Measurements from ENCODE around the gene ZSCAN2.
"Not testable (repeated sequence)": the region's sequence is repeated elsewhere in the genome, so short reads cannot be mapped to it uniquely, and the experiment has no call there.

The ZSCAN2 gene

DNA sequence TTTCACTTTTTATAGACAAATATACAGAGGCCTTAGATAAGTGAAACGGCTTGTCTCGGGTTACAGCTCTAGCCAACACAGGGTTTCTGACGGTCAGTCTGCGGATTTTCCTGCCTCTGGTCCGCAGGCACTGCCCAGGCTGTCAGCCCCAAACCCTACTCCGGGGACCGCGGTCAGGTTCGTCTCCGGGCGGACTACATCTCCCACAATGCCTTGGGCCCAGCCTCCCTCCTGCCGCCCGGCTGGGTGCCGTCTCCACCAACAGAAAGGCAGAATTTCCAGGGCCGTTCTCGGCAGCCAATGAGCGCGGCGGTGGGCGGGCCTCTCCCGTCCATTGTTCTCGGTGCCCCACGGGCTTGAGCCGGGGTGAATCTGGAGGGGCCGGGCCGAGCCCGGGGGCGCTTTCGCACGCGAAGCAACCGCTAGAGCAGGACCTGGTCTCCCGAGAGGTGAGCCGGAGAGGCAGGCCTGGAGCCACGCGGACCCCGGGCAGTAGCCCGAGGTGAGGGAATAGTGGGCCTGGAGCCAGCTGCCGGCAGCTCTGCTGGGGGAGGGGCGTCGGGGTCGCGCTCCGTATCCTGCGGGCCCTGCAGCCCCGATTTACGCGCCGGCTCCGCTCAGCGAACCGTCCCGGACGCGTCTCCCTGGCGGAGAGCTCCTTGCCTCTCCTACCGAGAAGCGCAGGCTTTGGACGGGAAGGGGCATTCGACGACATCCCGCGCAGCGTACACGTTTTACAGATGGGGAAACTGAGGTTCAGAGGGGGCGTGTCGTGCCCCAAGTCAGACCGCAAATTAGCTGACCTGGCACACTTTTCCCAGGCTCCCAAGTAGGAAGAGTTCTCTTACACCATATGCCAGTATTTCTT, at the start of gene ZSCAN2:
TSS of gene ZSCAN2 (plus strand) at position 323 of the 868 bp plus-strand sequence. CDS start 2,919 bp downstream, outside the sequence.
- peak; percentile 55 for DNase-seq (ENCODE audit: low read depth, low spot score)
- H3K27ac ChIP-seq: no peak within 1 kb of the TSS

DNA sequence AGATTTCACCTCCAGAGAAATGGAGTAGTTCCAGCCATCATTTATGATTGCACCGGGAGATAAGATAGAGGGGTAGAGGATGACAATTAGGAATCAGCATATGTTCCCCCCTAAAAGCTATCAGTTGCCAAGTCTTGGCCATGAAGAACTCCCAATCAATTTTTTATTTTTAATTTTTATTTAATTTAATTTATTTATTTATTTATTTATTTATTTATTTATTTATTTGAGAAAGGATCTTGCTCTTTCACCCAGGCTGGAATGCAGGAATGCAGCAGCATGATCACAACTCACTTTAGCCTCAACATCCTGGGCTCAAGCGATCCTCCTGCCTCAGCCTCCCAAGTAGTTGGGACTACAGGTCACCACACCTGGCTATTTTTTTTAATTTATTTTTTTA, 49.2 kb upstream of the ZSCAN2 start:
- not testable (repeated sequence) for DNase-seq (ENCODE audit: low read depth, low spot score); H3K27ac ChIP-seq

DNA sequence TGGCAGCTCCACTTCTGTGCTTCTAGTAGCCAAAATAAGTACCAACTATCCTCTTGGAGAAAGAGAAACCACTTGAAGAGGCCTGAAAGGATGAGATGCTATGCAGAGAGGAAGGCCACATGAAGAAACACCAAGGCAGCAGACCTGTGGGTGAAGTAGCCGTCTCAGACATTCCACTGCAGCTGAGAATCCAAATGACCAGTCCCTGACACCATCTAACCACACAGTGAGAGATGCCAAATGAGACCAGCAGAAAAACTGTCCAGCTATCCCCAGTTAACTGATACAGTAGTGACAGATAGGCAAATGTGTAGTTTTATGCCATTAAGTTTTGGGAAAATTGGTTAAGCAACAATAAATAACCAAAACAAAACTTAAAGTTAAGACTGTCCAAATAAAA, 47.9 kb upstream of the ZSCAN2 start:
- no peak for DNase-seq (ENCODE audit: low read depth, low spot score)
- no peak overlapping the region for H3K27ac ChIP-seq

DNA sequence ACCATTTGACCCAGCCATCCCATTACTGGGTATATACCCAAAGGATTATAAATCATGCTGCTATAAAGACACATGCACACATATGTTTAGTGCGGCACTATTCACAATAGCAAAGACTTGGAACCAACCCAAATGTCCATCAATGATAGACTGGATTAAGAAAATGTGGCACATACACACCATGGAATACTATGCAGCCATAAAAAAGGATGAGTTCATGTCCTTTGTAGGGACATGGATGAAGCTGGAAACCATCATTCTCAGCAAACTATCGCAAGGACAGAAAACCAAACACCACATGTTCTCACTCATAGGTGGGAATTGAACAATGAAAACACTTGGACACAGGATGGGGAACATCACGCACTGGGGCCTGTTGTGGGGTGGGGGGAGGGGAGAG, 44.1 kb upstream of the ZSCAN2 start:
- H3K27ac ChIP-seq; DNase-seq (ENCODE audit: low read depth, low spot score): not testable (repeated sequence)

DNA sequence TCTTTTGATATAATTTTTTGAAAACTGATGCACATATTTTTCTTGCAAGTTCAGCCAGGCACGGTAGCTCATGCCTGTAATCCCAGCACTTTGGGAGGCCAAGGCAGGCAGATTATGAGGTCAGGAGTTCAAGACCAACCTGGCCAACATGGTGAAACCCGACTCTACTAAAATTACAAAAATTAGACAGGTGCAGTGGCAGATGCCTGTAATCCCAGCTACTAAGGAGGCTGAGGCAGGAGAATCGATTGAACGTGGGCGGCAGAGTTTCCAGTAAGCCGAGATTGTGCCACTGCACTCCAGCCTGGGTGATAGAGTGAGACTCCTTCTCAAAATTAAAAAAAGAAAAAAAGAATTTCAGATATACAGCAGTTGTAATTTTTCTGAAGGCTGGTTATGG, 32.8 kb upstream of the ZSCAN2 start:
- H3K27ac ChIP-seq; DNase-seq (ENCODE audit: low read depth, low spot score): not testable (repeated sequence)

DNA sequence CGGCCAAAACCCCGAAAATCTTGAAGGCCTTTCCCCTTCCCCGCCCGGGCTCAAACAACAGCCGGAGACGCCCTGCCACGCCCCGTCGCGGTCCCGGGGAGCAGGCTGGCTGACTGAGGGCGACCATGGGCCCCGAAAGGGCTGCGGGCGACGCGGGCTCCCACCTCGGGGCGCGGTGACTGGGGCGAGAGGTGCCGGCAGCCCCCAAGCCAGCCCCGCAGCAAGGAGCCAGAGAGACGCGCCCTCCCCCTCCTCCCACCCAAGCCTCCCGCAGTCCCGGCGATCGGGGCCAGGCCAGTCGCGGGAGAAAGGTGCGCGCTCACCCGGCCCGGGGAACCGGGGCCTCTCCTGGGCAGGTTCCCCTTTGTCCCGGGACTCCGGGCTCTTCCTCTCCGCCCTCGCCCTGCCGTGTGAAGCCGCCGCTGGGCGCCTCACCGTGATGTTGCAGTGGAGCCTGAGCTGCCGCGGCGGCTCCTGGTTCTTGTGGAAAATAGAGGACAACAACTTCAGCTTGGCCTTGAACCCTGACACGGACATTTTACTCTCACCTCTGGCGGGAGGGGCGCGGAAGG, 30.6 kb upstream of the ZSCAN2 start:
- H3K27ac ChIP-seq: peak overlapping the region; percentile 87
- DNase-seq (ENCODE audit: low read depth, low spot score): no peak

DNA sequence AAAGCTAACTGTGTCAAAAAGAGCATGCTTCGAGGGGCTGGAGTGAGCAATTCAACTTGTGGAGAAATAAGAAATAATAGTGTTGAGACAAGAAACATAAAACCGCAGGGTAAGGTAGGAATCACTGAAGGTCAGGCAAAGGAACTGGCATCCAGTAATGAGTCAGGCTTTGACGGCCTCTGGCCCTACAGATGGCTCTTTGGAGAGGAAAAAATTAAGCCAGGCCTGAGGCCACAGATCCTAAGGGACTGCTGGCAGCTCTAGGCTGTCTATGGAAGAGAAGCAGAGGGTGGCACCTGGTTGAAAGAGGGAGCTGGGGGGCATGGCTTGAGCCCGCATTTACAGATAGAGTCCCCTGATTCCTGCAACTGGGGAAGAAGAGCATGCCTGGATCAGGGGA, 28.6 kb upstream of the ZSCAN2 start:
- DNase-seq (ENCODE audit: low read depth, low spot score): no peak
- H3K27ac ChIP-seq: no peak overlapping the region

DNA sequence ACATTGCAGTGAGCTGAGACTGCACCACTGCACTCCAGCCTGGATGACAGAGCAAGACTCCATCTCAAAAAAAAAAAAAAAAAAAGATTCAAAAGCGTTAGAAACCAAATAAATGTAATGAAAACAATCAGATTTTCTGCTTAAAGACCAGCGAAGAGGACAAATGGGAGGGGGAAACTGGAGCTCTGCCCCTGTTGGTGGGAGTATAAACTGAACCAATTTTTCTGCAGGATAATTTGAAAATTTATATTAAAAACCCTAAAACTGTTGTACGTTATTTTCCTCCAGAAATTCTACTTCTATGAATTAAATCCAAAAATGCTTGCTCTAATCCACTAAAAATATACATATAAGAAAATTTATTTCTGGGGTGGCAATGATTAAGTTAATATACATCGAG, 25.3 kb upstream of the ZSCAN2 start:
- no peak for DNase-seq (ENCODE audit: low read depth, low spot score)
- H3K27ac ChIP-seq: no peak overlapping the region

DNA sequence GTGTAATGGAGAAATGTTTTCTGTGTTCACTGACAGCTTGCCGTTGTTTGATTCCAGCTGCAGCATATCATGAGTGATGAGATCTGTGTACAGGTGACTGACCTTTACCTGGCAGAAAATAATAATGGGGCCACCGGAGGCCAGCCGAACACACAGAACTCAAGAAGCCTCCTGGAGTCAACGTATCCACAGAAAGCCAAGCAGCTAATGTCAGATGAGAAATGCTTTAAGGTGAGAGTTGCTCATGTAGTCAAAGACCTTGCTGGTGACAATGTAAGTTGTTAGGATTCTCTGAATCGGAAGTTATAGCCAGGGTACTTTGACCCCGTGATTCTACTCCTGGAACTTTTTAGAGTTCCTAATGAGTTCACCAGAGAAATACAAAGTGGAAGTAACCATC, 22.9 kb upstream of the ZSCAN2 start:
- H3K27ac ChIP-seq; DNase-seq (ENCODE audit: low read depth, low spot score): not testable (repeated sequence)

DNA sequence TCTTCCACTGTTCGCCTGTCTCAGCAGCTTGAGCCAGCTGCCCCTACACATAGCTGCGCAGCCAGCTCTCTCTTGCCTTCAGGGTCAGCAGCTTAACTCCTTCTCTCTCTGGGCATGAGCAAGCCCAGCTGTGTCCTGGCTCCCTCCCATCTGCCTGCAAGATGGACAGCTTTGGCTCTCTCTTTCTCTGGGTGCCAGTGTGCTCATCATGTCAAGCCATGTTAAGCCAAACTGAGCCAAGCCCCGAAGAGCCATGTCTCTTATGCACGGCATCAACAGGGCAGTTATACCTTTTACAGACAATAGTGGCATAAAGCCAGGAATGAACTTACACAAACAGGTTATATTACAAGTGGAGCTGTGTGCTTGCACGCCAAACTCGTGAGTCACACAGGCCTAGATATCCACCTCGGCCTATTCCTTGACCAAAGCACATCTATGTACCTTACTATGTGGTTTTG, 21.5 kb upstream of the ZSCAN2 start:
- peak overlapping the region; percentile 65 for H3K27ac ChIP-seq

DNA sequence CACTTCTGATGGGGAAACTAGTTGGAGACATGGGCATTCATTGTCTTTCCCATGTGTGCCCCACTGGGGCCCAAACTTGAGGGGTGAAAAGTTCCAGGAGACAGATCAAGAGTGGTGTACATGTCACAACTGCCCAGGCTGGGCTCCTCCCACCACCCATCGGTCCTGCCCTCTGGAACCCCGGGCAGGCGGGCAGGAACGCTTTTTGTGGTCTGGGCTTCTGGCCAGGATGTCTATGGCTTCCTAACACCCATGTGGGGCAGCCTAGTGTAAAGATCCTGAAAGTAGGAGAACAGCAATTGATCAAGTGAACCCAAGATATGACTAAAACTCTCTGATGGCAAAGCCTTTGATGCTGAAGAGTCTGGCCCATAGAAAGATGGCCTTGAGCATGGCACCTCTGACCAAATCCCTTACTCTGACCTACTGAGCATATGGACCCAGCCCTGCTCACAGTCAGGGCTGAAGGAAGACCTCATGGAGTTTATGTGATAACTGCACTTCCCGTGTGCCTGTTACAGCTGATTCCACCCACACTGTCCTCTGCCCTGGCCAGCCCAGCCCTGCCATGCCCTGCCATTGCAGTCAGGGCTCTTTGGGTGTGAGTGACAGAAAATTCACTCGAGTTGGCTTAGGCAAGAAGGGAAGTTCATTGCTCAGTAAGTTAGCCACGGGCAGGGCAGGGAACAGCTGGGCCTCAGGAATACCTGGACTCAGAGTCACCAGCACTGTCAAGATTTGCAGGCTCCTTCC, 19.0 kb upstream of the ZSCAN2 start:
- peak overlapping the region; percentile 82 for H3K27ac ChIP-seq
- DNase-seq (ENCODE audit: low read depth, low spot score): not testable (repeated sequence)

More for the DNA sequence above, 21.5 kb upstream of the ZSCAN2 start:
- peak; percentile 64 for DNase-seq (ENCODE audit: low read depth, low spot score)

DNA sequence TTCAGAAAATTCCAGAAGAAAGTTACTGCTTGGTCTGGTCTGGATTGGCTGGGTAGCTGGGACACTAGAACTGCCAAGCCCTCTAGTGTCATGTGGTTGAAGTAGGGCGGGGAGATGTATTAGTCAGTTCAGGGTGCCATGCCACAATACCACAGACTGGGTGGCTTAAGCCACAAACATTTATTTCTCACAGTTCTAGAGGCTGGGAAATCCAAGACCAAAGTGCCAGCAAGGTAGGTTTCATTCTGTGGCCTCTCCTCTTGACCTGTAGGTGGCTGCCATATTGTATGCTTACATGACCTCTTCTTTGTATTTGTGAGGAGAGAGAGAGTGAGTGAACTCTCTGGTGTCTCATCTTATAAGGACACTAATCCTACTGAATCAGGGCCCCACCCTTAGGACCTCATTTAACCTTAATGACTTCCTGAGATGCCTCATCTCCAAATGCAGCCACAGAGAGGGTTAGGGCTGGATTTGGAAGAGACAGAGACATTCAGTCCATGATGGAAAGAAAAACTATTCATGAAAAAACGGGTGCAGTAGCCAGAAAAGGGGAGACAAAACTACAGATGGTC, 18.1 kb upstream of the ZSCAN2 start:
- DNase-seq (ENCODE audit: low read depth, low spot score): peak; percentile 44

DNA sequence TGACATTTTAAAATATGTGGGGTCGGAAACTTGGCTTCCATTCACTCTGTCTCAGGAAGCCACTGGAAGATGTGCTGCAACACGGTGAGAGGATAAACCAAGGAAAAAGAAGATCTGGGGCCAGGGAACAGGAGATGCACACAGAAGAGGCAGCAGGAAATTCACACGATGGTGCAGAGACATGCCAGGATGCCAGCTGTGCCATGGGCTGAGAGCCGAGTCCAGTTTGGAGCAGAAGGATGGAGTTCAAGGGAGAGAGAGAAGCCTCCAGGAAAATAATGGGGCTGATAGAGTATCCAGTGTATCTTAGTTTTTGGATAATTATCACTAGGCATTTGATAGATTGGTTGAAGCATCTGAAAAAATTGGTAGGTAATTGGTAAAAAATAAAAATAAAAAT, 16.9 kb upstream of the ZSCAN2 start:
- peak overlapping the region; percentile 82 for H3K27ac ChIP-seq
- DNase-seq (ENCODE audit: low read depth, low spot score): not testable (repeated sequence)

More for the DNA sequence above, 18.1 kb upstream of the ZSCAN2 start:
- H3K27ac ChIP-seq: peak overlapping the region; percentile 82

DNA sequence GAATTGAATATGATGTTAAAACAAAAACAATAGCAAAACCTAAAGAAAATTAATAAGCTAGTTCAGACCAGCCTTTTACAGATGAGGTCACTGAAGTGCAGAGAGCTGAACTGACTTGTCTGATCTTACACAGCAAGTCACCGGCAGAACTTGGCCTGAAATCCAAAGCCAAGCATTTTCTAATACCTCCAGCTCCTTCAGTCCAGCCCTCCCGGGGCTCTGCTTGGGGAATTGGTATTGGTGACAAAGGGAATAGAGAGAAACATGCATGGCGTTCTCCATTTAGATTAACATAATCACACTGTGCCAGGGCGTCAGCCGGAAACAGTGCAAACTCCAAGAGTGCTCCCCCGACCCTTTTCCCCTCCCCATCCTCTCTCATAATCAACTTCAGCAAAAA, 14.1 kb upstream of the ZSCAN2 start:
- H3K27ac ChIP-seq: peak overlapping the region; percentile 19
- no peak for DNase-seq (ENCODE audit: low read depth, low spot score)

DNA sequence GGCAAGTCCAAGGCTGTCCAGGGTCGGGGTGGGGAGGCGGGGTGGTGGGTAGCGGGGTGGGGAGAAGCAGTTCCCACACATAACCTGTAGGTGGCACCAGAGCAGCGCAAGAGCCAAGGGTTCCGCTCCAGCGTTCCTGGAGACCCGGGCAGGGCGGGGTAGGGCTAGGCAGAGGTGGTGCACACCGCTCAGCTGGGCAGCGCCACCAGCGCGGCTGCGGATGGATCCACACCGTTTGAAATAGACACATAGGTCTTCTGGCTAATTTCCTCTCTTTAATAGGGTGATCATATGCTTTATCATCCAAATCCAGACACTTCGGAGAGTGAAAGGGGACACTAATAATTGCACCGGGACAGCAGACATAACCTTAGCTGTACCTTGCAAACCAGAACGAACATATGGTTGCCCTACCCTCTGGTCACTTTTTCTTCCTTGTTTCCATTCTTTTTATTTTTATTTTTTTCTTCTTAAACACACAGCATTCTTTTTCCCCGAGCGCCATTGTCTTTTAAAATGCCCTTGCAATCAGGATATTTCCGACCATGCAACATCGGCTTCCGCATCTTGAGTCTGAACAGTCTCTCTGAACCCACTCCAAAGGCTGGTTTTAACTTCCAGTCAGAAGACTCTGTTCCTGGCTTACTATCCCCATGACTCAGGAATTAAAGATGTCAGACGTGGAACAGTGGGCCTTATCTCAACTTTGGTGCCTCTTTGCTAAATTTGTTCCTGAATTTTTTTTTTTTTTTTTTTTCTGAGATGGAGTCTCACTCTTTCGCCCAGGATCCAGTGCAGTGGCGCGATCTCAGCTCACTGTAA, 12.5 kb upstream of the ZSCAN2 start:
- DNase-seq (ENCODE audit: low read depth, low spot score): no peak
- no peak overlapping the region for H3K27ac ChIP-seq

DNA sequence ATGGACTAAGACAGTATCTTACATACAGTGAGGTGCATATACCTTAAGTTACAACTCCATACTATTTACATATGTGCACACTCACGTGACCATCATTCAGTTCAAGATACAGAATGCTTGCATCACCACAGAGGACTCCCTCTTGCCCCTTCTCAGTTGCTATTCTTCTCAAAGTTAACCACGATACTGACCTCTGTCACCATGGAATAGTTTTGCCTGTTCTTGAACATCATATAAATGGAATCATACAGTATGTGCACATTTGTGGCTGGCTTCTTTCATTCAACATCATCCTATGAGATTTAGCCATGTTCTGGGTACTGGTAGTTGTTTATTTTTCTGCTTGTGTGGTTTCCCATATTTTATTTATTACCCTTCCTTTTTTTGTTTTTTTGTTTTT, 10.4 kb upstream of the ZSCAN2 start:
- H3K27ac ChIP-seq: no peak overlapping the region
- no peak for DNase-seq (ENCODE audit: low read depth, low spot score)

DNA sequence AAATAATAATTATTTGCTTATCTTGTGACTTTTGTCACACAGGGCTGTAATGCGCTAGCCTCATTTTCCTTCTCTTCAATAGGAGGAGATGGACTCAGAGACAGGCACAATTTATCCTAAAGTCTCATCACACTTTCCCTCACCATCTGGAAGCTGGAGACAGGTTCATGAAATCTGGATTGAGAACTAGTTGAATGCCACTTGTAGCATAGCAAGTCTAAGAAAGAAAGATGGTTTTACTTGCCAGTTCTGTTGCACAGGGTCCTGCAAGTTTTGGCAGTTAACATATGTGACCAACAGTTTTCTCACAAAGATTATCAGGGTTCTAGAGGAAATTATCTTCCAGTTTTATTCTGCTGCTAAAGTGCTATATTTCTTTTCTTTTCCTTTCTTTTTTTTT, 9.0 kb upstream of the ZSCAN2 start:
- DNase-seq (ENCODE audit: low read depth, low spot score): no peak

DNA sequence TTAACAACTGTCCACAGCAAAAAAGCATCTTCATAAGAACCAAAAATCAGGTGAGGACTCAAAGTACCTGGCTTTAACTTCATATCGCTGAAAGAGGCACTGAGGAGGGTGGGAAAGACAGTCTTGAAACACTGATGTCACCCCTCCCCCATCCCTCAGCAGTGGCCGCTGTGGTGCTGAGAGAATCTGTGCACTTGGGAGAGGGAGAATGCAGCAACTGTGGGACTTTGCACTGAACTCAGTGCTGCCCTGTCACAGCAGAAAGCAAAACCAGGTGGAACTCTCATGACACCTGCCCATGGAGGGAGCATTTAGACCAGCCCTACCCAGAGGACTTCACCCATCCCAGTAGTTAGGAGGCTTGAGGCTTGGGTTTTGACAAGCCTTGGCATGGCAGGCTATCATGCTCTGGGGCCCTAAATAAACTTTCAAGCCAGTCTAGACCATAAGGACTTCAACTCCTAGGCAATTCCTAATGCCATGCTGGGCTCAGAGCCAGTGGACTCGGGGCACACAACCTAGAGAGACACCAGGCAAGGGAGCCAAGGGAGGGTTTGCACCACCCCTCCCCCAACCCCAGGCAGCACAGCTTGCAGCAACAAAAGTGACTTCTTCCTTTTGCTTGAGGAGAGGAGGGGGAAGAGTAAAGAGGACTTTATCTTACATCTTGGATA, 6.1 kb upstream of the ZSCAN2 start:
- no peak overlapping the region for H3K27ac ChIP-seq

More for the DNA sequence above, 9.0 kb upstream of the ZSCAN2 start:
- no peak overlapping the region for H3K27ac ChIP-seq

DNA sequence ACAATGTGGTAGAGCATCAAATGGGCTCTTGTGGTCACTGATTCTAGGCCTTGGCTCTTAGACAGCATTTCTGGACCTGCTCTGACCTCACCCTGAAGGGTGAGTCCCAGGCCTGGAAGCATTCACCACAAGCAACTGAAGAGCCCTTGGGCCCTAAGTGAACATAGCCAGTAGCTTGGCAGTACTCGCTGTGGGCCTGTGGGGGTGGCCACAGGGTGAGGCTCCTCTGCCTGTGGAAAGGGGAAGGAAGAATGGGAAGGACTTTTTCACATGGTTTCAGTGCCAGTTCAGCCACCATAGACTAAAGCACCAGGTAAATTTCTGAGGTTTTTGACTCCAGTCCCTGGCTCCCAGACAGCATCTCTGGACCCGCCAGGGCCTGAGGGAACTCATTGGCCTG, 5.1 kb upstream of the ZSCAN2 start:
- H3K27ac ChIP-seq: no peak overlapping the region
- no peak for DNase-seq (ENCODE audit: low read depth, low spot score)

More for the DNA sequence above, 6.1 kb upstream of the ZSCAN2 start:
- no peak for DNase-seq (ENCODE audit: low read depth, low spot score)

Measured in epithelial cell of prostate (primary cell).